ENCODE data around the gene TMEM178B. TPM values are rescaled to one million over a fixed set of nuclear protein-coding genes. Genes with fewer than 3 reads are reported as not detected.

The TMEM178B gene
- total and polyA plus RNA-seq, 9 of the 15 experiments (the other 6 are each of a cell fraction or from before 2014, with no cell fraction given): under 0.01 to 0.03 (median 0.01) TPM; not detected in 5

GRCh38 chr7:141097430-141097829, 23.6 kb downstream of the TMEM178B start (continued):
- peak in 1 of 2 experiments; percentile 81 for TF ChIP-seq AFF1 (IDR thresholded peaks at IDR 0.05; ENCODE audit: low read depth in 1 of 2, partially characterized antibody in 2 of 2)
- TF ChIP-seq SRF (CRISPR knock-in tag; IDR thresholded peaks at IDR 0.05): peak in 1 of 2 experiments; percentile 50; a peak in 1 of 4 replicates

DNA sequence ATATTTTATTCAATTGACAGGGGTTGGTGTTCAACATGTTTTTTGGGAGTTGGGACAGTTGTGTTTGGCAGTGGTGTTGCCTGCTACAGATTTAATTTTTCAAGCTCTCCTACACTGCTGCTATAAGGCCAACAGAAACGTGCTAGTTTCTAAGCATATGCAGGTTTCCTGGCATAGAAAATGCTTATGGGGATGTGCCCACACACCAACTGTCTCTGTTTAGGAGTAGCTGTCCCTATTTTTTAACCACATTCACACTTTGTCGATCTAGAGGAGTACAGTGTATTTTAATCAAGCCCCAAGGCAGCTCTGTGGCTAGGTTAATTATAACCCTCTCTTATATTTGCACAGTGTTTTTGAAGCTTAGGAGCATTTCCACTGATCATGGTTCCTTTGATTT, 28.6 kb downstream of the TMEM178B start:
- intact Hi-C loops (cut with micrococcal nuclease): no loop called here
- DNase-seq (ENCODE audit: extremely low read depth in 1 of 4, low spot score in 3 of 4) (no peak), FAIRE-seq (no peak), ATAC-seq (no peak)
- H2AFZ ChIP-seq (ENCODE audit: low read depth, low read length): no peak overlapping the region
- in situ Hi-C loops (cut with MboI): no loop called here
- WGBS (ENCODE audit: insufficient coverage, low coverage, missing lambda C conversion rate): 0% methylated on average over 2 of the region's 2 CpGs
- H3K79me2 ChIP-seq (ENCODE audit: control insufficient read depth, insufficient read depth, low read length): no peaks in the 10 kb centered on the region
- no peaks in the 10 kb centered on the region for H3K9me3 ChIP-seq (replicated peaks; ENCODE audit: control insufficient read depth, insufficient read depth, low read depth, low read length)
- ChIA-PET CTCF (ENCODE audit: low intra/inter-chr PET ratio) (no interaction called here), POLR2A (no interaction called here)
- H3K4me2 ChIP-seq (ENCODE audit: insufficient read depth, low read length): no peak overlapping the region
- no peaks in the 10 kb centered on the region for H3K9me1 ChIP-seq (ENCODE audit: control insufficient read depth, insufficient read depth, low read length)
- H4K20me1 ChIP-seq (replicated peaks; ENCODE audit: control insufficient read depth, insufficient read depth, low read length): no peaks in the 10 kb centered on the region
- no peaks in the 10 kb centered on the region for H3K4me1 ChIP-seq (replicated peaks in 1 of 2; ENCODE audit: control insufficient read depth in 2 of 2, insufficient read depth in 2 of 2, low read length in 2 of 2)
- H3K9ac ChIP-seq (ENCODE audit: insufficient read depth in 1 of 2, low read depth in 2 of 2, low read length in 2 of 2): no peak overlapping the region
- TF ChIP-seq FOXK2 (conservative IDR thresholded peaks at IDR 0.05 in 1 of 2, IDR thresholded peaks at IDR 0.05 in 1 of 2; ENCODE audit: low read depth in 2 of 2) (no peak), ZNF766 (CRISPR knock-in tag; conservative IDR thresholded peaks at IDR 0.05) (no peak), XRCC4 (IDR thresholded peaks at IDR 0.05; ENCODE audit: extremely low read depth, insufficient read depth, insufficient read length) (no peak), ZNF274 (IDR thresholded peaks at IDR 0.05; ENCODE audit: borderline replicate concordance, low read depth, low read length) (no peak)
- TF ChIP-seq, protein P1, sequence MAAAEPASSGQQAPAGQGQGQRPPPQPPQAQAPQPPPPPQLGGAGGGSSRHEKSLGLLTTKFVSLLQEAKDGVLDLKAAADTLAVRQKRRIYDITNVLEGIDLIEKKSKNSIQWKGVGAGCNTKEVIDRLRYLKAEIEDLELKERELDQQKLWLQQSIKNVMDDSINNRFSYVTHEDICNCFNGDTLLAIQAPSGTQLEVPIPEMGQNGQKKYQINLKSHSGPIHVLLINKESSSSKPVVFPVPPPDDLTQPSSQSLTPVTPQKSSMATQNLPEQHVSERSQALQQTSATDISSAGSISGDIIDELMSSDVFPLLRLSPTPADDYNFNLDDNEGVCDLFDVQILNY (CRISPR knock-in tag; IDR thresholded peaks at IDR 0.05): no peak
- no TSS peak for BruUV-seq (replicated peaks)
- no peak overlapping the region for H3K4me3 ChIP-seq
- H3K27me3 ChIP-seq (ENCODE audit: control insufficient read depth in 2 of 2, insufficient read depth in 2 of 2, low read length in 2 of 2): peaks cover 0 to 5% of the 10 kb centered on the region in 2 experiments; a peak in 1 of 5 replicates
- no peak overlapping the region for H3K27ac ChIP-seq (ENCODE audit: extremely low read depth, low read depth, low read length)
- H3K36me3 ChIP-seq (ENCODE audit: control insufficient read depth, insufficient read depth, low read length): no peaks in the 10 kb centered on the region
